ENCODE measurements around the gene UXS1.
A peak's percentile ranks its signal among the peaks of the same experiment; 100 is the strongest.

The UXS1 gene

GRCh38 chr2:106195456-106195855 lies 1.4 kb upstream of the UXS1 start:
- TF ChIP-seq MAX (IDR thresholded peaks at IDR 0.05): no peak

GRCh38 chr2:106193690-106193976 lies 468 bp downstream of the UXS1 start:
- TF ChIP-seq EGR1 (IDR thresholded peaks at IDR 0.05) (no peak), TAF1 (IDR thresholded peaks at IDR 0.05; ENCODE audit: low read depth) (no peak), ZBTB7A (IDR thresholded peaks at IDR 0.05; ENCODE audit: low read depth) (peak; percentile 62; the same call in 1 of the 2 replicates), YY1 (IDR thresholded peaks at IDR 0.05; ENCODE audit: low read depth) (no peak), MAX (IDR thresholded peaks at IDR 0.05) (0 out of 2 replicates have a peak, but pooled peaks have one; percentile 7), TEAD4 (IDR thresholded peaks at IDR 0.05) (no peak)

- no peak for TF ChIP-seq TAF1 (IDR thresholded peaks at IDR 0.05; ENCODE audit: low read depth)
- no peak for TF ChIP-seq RAD21 (IDR thresholded peaks at IDR 0.05; ENCODE audit: low read depth)
- TF ChIP-seq MAX (IDR thresholded peaks at IDR 0.05): peak; percentile 14; the same call in 1 of the 2 replicates
- peak; percentile 86 for TF ChIP-seq CEBPB (IDR thresholded peaks at IDR 0.05)
Measured at GRCh38 chr2:106192752-106193689, 1.1 kb downstream of the UXS1 start.

GRCh38 chr2:106191511-106192016 lies 2.5 kb downstream of the UXS1 start:
- TF ChIP-seq USF1 (IDR thresholded peaks at IDR 0.05) (no peak), EP300 (IDR thresholded peaks at IDR 0.05; ENCODE audit: borderline replicate concordance) (no peak), ZBTB7A (IDR thresholded peaks at IDR 0.05; ENCODE audit: low read depth) (no peak), TCF12 (IDR thresholded peaks at IDR 0.05; ENCODE audit: low read depth) (no peak), CREB1 (IDR thresholded peaks at IDR 0.05; ENCODE audit: low read depth) (no peak), REST (IDR thresholded peaks at IDR 0.05; ENCODE audit: low read depth) (no peak), TEAD4 (IDR thresholded peaks at IDR 0.05) (no peak), CEBPB (IDR thresholded peaks at IDR 0.05) (no peak), TAF1 (IDR thresholded peaks at IDR 0.05; ENCODE audit: low read depth) (no peak)

- TF ChIP-seq RAD21 (IDR thresholded peaks at IDR 0.05; ENCODE audit: low read depth) (no peak), MAX (IDR thresholded peaks at IDR 0.05) (no peak), NFIC (IDR thresholded peaks at IDR 0.05) (no peak), REST (IDR thresholded peaks at IDR 0.05; ENCODE audit: low read depth) (no peak), EP300 (IDR thresholded peaks at IDR 0.05; ENCODE audit: borderline replicate concordance) (no peak), EGR1 (IDR thresholded peaks at IDR 0.05) (no peak), TAF1 (IDR thresholded peaks at IDR 0.05; ENCODE audit: low read depth) (no peak)
Measured at GRCh38 chr2:106189764-106190468, 4.2 kb downstream of the UXS1 start.

- no peak for TF ChIP-seq MAX (IDR thresholded peaks at IDR 0.05)
- TF ChIP-seq YY1 (IDR thresholded peaks at IDR 0.05; ENCODE audit: low read depth): no peak
- no peak for TF ChIP-seq REST (IDR thresholded peaks at IDR 0.05; ENCODE audit: low read depth)
- no peak for TF ChIP-seq NFIC (IDR thresholded peaks at IDR 0.05)
- no peak for TF ChIP-seq EGR1 (IDR thresholded peaks at IDR 0.05)
- TF ChIP-seq ZBTB7A (IDR thresholded peaks at IDR 0.05; ENCODE audit: low read depth): no peak
- no peak for TF ChIP-seq USF1 (IDR thresholded peaks at IDR 0.05)
- no peak for TF ChIP-seq CREB1 (IDR thresholded peaks at IDR 0.05; ENCODE audit: low read depth)
- TF ChIP-seq TEAD4 (IDR thresholded peaks at IDR 0.05): no peak
- TF ChIP-seq CEBPB (IDR thresholded peaks at IDR 0.05): no peak
- no peak for TF ChIP-seq EP300 (IDR thresholded peaks at IDR 0.05; ENCODE audit: borderline replicate concordance)
- TF ChIP-seq FOXM1 (IDR thresholded peaks at IDR 0.05; ENCODE audit: borderline replicate concordance, low read depth): no peak
- no peak for TF ChIP-seq TAF1 (IDR thresholded peaks at IDR 0.05; ENCODE audit: low read depth)
- TF ChIP-seq TCF12 (IDR thresholded peaks at IDR 0.05; ENCODE audit: low read depth): no peak
Measured at GRCh38 chr2:106189325-106189724, 4.8 kb downstream of the UXS1 start.
